HG03354 (cell line): Measurements from ENCODE around the gene AKAP5.
"Not testable (repeated sequence)": the region's sequence is repeated elsewhere in the genome, so short reads cannot be mapped to it uniquely, and the experiment has no call there.

Experiments used
- ATAC-seq: cut with Tn5 transposase; IDR thresholded peaks from one replicate; pipeline ENCODE4 v1.9.1; 2021; ENCODE audit warnings: mild to moderate bottlenecking; ENCODE audit not compliant: unreplicated experiment, poor library complexity, severe bottlenecking

The AKAP5 gene

DNA sequence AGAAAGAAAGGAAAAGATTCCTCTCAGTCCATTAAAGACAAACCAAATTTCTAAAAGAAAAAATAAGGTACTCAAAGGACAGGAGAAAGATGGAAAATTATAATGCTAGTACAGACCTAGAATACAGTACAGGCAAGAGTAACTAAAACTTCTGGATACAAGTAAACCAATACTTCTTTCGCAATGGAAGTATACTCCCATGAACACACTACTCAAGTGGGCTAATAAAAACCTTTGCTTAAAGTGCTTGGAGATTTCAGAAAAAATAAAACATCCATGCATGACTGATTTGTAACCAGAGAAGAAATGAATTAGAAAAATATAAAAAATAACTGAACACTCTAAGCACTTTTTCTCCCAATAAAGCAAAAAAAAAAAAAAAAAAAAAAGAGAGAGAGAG is 34.8 kb downstream of the AKAP5 start:
- ATAC-seq = no peak

DNA sequence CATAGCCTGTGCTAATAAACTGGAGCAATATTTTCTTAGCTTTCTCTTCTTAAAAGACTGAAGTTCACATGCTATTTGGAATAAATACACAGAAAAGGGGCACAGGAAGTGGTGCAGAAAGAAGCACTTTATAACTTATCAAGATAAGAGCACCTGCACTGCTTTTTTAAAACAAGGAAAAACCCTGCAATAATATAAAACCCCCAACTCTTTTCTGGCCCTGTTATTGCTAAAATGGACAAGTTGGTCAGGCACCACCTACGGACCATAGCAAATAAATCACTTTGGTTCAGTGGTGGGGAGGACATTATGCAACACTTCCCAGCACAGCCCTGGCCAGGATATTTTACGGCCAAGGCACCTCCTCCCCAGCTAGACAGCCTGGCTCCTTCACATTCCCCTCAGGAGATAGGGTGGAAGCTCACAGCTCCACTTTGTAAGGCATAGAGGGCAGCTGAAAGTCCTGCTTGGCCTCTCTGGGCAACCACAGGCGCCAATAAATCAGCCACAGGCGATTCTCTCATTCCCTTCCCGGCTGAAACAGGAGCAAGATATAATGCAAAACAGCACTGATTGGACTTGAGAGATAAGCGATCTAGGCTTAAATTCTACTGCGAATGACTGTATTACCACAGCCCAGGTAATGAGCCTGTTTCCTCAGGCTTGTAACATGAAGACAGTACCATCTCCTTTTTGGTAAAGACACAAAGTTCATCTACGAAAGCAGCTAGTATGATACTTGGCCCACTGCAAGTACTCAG is 36.3 kb downstream of the AKAP5 start:
- ATAC-seq = no peak

DNA sequence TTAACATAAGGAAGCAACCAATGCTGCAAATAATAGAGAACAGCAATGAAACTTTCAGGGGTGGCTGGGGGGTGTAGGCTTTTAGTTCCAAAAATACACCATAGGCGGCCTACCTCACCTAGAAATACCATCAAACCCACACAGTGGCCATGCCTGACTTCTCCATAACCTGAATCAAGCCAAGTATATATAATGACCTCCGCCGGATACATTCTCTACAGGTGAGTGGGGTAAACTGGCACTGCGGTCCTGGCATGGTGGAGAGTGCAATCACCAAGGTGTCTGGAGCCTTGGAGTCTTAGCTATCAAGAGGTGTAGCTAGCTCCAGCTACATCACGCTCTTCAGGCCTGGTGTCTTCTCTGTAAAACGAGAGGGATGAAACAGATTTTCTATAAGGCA is 37.2 kb downstream of the AKAP5 start:
- no peak for ATAC-seq

DNA sequence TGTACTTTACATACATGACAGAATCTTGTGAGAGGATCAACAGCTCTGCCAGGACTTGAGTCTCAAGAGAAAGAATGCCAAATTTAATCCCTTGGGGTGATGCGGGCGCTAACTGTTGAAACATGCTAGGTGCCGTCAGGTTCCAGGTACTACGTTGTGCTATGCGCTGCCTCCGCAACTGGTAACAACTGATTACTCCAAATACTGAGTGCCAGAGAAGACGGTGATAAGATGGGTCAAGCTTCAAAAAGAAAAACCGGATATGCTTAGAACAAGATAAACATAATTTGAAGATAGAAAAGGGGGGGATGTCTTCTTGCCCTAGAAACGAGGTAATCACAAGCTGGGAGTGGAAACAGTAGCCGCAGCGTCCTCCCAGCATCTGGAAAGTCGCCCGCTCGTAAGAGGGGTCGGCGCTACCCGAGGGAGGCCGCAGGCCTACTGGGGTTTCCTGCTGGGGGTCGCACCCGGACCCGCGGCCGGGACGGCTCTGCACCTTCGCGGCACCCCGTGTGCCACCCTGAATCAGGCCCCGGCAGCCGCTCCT is 37.7 kb downstream of the AKAP5 start:
- ATAC-seq = no peak

DNA sequence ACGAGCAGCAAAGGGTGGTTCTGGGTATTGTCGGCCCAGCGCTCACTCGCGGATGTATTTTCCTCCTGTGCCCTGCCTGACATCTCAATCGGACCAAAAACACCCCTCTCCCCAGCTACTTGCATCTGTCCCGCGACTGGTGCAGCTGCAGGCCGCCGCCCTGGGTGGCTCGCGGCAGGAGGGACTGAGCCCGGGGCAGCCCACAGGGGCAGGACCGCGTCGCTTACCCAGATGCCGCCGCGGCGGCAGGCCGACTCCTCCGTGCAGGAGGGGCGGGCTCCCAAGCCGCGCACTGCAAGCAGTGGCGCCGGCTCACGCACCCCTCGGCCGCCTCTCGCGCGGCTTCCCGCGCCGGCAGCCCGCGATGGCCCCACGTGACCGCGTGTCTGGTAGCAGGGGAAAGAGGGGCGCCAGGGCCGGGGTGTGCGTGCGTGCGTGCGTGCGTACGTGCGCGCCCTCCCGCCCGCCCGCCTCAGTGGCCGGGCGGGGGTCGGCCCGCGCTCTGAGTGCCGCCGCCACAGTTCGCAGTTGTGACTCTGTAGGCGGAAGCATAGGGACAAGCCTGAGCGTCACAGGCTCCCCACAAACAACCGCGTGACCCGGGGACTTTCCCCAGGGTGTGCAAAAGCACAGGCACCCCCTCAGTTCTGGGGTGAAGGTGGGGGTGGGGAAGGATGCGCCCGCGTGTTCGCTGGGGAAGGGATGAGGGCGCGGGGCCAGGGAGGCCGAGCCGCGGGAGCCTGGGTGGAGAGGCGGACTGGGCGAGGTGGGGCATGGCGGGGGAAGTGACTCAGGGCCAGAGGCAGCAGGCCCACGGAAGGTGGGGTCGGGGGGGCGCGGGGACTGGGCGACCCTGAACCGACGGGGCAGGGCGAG is 38.4 kb downstream of the AKAP5 start, which contains the start of gene ZBTB25:
TSS of gene ZBTB25 (minus strand) at position 405 of the 876 bp plus-strand sequence. CDS start 13,305 bp downstream, outside the sequence.
- ATAC-seq = peak; percentile 61

DNA sequence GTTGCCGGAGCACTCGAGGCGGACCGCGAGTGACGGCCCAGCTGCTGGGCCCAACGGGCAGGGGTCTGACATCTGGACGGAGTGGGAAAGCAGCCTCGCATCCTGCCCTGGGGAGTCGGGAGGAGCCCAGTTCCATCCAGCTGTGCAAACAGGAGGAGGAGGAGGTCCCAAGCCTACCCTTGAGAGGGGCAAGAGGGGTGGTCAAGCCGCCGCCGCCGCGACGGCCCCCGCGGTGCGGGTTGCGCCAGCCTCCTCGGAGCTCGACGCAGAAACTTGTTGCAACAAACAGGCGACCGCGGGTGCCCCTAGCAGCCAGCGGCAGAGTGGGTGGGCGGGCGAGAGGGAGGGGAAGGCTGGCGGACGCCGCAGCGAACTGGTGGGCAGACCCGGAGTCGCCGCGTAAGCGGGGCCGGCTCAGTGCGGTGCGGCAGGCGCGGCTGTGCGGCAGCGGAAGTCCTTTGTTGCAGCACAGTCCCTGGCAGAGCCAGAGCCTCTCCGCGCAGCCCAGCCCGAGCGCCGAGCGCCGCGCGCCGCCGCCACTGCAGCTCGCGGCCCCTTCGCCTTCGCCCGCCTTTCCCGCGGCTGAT is 39.1 kb downstream of the AKAP5 start, which contains the start of gene ZBTB1:
TSS of gene ZBTB1 (plus strand) at position 461 of the 587 bp plus-strand sequence. CDS start 16,735 bp downstream, outside the sequence.
- ATAC-seq = peak; percentile 37

DNA sequence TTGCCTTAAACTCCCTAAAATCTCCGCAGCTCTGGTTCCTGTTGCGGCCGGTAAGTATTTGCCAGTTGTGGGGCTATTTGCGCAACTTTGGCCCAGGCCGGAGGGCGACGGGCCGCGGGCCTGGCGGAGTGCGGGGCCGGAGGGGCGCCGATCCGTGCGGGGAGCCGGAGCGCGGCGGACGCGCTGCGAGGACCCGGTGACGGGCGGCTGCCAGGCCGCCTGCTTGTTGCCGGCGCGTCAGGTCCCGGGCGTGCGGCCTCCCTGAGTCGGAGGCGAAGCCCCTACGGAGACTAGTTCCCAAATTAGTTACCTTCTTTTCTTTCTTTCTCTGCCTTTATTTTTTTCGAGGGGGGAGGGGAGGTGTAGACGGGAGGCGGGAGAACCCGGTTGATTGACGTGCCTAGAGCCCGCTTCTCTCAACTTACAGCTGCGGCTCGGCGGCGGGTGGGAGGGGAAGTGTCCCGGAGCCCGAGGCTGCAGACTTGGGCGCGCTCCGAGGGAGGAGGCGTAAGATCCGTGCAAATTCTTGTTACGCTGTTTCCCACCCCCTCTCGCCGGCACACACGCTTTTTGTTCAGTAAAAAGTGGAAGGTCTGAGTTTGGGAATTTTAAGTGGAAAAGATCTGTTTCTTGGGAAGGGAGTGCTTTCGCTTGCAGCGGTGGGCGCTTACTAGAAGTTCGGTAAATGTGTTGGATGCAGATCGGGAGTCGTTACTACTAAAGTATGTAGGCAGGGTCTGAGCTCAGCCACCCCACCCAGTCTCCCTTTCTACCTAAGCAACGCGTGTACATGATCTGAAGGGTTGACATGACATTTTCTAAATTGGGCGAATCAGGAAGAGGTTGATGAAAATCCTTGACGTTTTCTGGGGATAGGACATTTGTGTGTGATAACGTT is 39.8 kb downstream of the AKAP5 start:
- peak; percentile 30 for ATAC-seq

DNA sequence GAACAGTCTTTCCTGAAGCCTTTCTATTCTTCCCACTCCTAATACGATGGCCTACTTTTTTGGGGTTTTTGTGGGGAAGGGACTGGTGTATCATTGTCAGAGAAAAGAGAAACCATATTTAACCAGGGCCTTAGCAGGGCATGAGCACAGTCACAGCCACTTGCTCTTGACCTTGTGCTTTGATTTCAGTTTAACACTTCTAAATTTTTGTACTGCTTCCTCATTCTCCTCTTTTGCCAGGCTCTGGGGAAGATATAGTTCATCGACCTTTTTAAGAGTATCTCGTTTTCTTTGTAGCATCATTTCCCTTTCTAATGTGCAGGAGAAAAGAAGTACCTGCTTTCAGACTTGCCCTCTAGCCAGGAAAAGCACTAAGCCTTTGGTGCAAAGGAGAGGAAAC is 41.4 kb downstream of the AKAP5 start:
- no peak for ATAC-seq

DNA sequence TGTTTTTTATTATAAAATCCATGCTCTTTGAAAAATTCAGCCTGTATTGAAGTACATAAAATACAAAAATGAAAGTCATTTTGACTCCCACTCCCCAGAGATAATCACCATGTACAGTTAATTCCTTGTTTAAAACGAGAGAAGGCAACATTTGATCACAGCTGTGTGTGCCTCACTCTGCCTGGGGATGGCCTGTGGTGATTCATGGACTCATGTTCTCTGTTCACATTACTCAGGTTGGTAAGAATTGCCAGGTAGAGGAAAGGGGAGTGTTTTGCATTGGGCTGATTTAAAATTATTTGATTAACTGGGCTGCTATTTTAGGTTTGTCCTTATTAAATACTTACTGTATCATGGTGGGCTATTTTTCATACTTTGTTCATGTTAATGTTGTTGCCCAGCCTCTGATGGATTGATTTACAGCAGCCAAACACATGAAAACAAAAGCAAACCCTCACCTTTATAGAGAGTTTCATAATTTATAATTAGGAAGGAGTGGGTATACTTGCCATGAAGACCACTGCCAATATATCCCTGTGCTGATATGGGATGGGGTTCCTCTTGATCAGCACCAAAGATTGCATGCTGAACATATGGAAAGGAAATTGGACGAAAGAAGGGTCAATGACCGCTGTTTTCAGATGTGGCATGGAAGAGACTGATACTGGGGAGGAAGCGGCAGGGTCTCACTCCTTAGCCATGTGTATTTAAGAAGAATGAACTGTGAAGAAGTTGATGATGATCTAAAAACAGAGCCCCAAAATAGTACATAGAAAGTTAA is 42.3 kb downstream of the AKAP5 start:
- no peak for ATAC-seq

DNA sequence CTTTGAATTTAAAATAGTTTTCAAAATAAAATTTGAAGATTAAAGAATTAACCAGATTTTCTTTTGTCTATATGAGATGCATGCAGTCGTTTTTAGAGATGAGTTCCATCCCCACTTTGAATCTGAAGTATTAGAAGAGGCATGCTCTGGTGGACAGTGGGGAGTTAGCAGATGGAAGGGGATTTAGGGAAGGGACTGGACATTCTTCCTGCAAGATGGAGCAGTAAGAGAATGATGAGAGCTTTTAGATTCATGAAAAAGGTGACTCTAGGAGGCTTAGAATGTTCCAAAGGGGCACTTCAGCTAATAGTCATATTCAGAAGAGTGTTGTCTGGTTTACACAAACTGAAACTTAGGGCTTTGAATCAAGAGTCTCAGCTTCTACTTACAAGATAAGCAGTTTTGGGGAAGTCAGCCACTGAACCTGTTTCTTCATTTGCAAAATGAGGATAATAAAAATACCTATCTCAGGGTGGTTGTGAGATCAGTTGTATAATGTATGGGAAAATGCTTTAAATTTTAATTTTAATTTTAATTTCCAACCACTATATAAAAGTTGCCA is 43.0 kb downstream of the AKAP5 start:
- no peak for ATAC-seq

DNA sequence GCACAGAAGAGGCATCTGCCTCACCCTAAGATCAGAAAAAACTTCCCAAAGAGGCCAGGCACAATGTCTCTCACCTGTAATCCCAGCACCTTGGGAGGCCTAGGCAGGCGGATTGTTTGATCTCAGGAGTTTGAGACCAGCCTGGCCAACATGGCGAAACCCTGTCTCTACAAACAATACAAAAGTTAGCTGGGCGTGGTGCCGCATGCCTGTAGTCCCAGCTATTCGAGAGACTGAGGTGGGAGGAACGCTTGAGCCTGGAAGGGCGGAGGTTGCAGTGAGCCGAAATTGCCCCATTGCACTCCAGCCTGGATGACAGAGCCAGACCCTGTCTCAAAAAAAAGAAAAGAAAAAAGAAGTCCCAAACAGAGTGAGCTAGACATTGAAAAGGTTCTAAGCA is 43.7 kb downstream of the AKAP5 start:
- ATAC-seq = no peak

DNA sequence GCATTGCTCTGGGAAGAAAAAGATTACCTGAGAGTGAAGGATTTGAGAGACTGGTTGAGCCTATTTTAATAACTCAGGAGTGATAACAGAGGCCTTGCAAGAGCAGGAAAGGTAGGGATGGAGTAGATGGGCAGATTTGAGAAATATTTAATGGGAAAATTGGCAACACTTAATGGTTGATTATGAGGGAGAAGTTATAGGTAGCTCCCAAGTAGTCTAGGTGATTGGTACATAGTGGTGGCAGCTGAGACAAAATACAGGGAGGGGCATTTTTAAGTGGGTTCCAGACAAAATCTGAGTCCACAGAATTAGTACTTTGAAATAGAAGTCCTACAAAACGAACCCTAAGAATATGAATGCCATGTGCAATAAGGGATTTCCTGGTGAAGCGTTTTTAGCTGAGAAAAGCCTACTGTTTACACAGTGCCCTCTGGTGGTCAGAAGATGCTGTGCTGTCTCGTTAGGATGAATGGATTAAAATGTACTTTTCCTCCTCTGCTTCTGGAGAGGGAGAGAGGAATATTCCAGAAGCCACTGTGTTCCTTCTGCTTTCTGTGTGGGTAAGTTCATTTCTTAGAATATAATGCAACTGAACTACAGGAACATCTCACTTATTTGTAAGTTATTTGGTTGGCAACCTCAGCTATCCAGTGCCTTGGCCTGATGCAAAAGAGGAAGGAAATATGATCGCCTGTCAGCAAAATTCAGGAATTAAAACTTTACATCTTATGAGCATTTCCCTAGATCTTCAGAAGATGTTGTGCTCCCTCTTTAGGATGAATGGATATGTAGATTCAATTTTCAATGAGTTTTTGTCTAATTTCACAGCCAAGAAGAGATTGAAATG is 45.7 kb downstream of the AKAP5 start:
- ATAC-seq = peak; percentile 38

DNA sequence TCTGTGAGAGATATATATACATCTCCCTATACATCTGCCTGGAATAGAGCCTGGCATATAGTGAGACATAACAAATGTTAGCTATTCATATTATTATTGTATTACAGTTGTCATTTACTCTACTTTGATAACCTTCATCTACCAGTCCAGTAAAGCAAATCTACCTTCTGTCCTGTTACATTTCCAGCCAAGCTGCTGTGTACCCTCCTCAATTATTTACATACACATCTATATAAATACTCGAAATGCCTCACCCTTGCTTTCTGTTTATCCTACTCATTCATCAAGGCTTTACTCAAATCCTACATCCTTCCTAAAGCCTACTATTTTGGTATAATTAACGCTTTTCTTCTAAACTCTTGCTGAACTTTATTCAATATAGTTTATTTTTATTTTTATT is 48.0 kb downstream of the AKAP5 start:
- ATAC-seq = no peak

DNA sequence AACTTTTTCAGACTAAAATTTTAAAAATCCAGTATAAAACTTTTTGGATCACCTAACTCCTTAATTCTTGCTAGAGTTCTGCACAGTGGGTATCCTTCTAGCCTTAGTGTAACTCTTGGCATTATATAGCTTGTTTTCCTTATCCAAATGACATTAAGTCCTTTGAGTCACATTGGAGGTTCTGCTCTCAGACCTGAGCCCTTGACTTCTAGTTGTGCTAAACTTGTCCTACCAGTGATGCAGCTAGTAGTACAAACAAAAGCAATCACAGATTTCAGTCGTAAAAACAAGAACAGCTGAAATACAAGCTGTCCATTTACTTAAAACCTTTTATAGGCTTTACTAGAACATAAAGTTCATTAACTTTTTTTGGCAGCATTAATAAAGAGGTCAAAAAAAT is 49.8 kb downstream of the AKAP5 start:
- no peak for ATAC-seq

DNA sequence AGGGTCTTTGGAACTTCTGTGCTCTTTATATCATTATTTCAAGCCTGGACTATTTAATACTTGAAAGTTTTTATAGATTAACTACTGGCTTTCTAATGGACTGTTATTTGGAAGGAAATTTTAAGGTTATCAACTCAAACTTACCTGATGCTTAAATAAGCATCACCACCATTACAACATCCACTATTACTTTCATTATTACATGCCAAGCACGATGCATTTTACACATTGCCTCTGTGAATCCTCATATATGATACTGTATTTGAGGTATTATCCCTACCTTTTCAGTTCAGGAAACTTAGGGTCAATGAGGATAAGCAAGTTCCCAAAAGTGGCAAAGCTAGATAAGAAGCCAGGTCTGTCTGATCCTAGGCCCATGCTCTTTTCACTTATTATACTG is 51.7 kb downstream of the AKAP5 start:
- no peak for ATAC-seq

DNA sequence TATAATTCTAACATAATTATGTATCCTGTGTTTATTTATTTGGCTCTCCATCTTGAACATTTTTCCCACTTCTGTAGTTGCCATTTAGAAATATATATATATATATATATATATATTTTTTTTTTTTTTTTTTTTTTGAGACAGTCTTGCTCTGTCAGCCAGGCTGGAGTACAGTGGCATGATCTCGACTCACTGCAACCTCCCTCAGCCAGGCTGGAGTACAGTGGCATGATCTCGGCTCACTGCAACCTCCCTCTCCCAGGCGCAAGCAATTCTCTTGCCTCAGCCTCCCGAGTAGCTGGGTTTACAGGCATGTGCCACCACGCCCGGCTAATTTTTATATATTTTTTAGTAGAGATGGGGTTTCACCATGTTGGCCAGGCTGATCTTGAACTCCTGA is 52.4 kb downstream of the AKAP5 start:
- not testable (repeated sequence) for ATAC-seq

DNA sequence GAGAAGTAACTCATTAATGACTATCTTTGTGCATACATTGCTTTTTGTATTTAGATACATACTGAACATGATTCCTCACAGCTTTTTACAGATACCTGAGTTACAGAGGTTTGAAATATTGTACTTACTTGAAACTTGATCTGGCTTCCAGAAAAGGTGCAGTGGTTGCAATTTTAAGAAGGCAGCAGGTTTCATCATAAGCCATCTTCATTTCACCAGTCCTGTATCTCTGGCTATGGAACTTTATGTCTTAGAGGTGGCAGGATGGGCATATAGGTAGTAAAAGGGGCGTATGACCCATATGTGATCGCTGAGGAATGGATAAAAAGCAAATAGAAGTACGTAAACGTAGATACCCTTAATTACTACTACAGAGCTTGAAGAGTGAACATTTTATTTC is 52.9 kb downstream of the AKAP5 start:
- no peak for ATAC-seq
